Vein endothelial cell (primary cell): ENCODE measurements around the gene RSKR. TPM values are rescaled to one million over a fixed set of nuclear protein-coding genes. Genes with fewer than 3 reads are reported as not detected.

ENCODE experiments used
- total RNA-seq: library from RNA; depleted of rRNA; stranded (reverse); fragments of >200 nt; gene quantifications from 2 replicates; pipeline ENCODE4 v1.2.3, GENCODE V29; 2012

The RSKR gene
- 4.2 and 8.7 TPM in 2 replicates for total RNA-seq

GRCh38 chr17:28613931-28614381 lies at the start of gene RSKR:
Gene RSKR, minus strand, starts transcription at chr17:28614185. Its CDS starts 24 bp downstream, at chr17:28614161.

GRCh38 chr17:28661635-28662526 lies 47.9 kb upstream of the RSKR start, which contains the start of the genes SDF2 and SUPT6H:
Gene SDF2, minus strand, starts transcription at chr17:28661906. Its CDS starts 30 bp downstream, at chr17:28661876.
Gene SUPT6H, plus strand, starts transcription at chr17:28662205. Its CDS starts 11,197 bp downstream, at chr17:28673402.

GRCh38 chr17:28644787-28645575 lies 31.0 kb upstream of the RSKR start, which contains the start of gene BLTP2:
Gene BLTP2, minus strand, starts transcription at chr17:28645158. Its CDS starts 102 bp downstream, at chr17:28645056.

GRCh38 chr17:28598799-28599310 lies 15.1 kb downstream of the RSKR start, which contains the start of gene SPAG5:
Gene SPAG5, minus strand, starts transcription at chr17:28599025. Its CDS starts 79 bp downstream, at chr17:28598946.

GRCh38 chr17:28576758-28577465 lies 37.1 kb downstream of the RSKR start, which contains the start of gene ALDOC:
Gene ALDOC, minus strand, starts transcription at chr17:28576895. Its CDS starts 1,363 bp downstream, at chr17:28575532.

GRCh38 chr17:28571361-28572122 lies 42.4 kb downstream of the RSKR start, which contains the start of gene PIGS:
Gene PIGS, minus strand, starts transcription at chr17:28571524. Its CDS starts 28 bp downstream, at chr17:28571496.

Other genes with a start within 250 kb of the RSKR start
- not detected in 2 replicates for gene SEBOX, start 249.0 kb downstream of the RSKR start, total RNA-seq
- gene VTN, start 243.9 kb downstream of the RSKR start, total RNA-seq, result 0.10 TPM in 1 of 2 replicates, not detected in the other
- 4.2 and 6.2 TPM in 2 replicates for gene SARM1, start 242.5 kb downstream of the RSKR start, total RNA-seq
- 1.3 and 2.5 TPM in 2 replicates for gene SLC46A1, start 208.0 kb downstream of the RSKR start, total RNA-seq
- not detected in 2 replicates for gene SLC13A2, start 140.5 kb downstream of the RSKR start, total RNA-seq
- gene FOXN1, start 107.8 kb downstream of the RSKR start, total RNA-seq, result not detected in 2 replicates
- gene UNC119, start 61.6 kb downstream of the RSKR start, total RNA-seq, result 23.1 and 27.1 TPM in 2 replicates
- gene PIGS, start 42.7 kb downstream of the RSKR start, total RNA-seq, result 56.3 and 63.7 TPM in 2 replicates
- 12.4 and 22.5 TPM in 2 replicates for gene ALDOC, start 37.3 kb downstream of the RSKR start, total RNA-seq
- gene SPAG5, start 15.2 kb downstream of the RSKR start, total RNA-seq, result 20.9 and 31.7 TPM in 2 replicates
- 184 and 187 TPM in 2 replicates for gene BLTP2, start 31.0 kb upstream of the RSKR start, total RNA-seq
- 38.6 and 39.8 TPM in 2 replicates for gene SDF2, start 47.7 kb upstream of the RSKR start, total RNA-seq
- gene SUPT6H, start 48.0 kb upstream of the RSKR start, total RNA-seq, result 56.6 and 60.1 TPM in 2 replicates
- gene PROCA1, start 97.7 kb upstream of the RSKR start, total RNA-seq, result 0.86 and 1.3 TPM in 2 replicates
- gene RAB34, start 103.7 kb upstream of the RSKR start, total RNA-seq, result 25.3 and 42.1 TPM in 2 replicates
- gene RPL23A, start 105.8 kb upstream of the RSKR start, total RNA-seq, result 509 and 527 TPM in 2 replicates
- gene TLCD1, start 112.0 kb upstream of the RSKR start, total RNA-seq, result 1.8 and 2.3 TPM in 2 replicates
- 1.5 and 2.0 TPM in 2 replicates for gene NEK8, start 114.6 kb upstream of the RSKR start, total RNA-seq
- gene TRAF4, start 129.8 kb upstream of the RSKR start, total RNA-seq, result 49.8 and 64.0 TPM in 2 replicates
- 17.3 and 17.7 TPM in 2 replicates for gene FAM222B, start 228.6 kb upstream of the RSKR start, total RNA-seq
- gene ERAL1, start 240.8 kb upstream of the RSKR start, total RNA-seq, result 45.0 and 47.4 TPM in 2 replicates